K562 (cell line): ENCODE results near the gene AMBRA1. TPM values are rescaled to one million over a fixed set of nuclear protein-coding genes. Genes with fewer than 3 reads are reported as not detected.
A peak's percentile ranks its signal among the peaks of the same experiment; 100 is the strongest.

Experiments
- ATAC-seq: fragments of 200-7000 bp; cut with Tn5 transposase; 3 replicates; pipeline ENCODE4 v1.9.1; 2020; ENCODE audit warnings: moderate library complexity
- BruUV-seq: library from RNA; stranded (reverse); fragments of 400-500 nt; replicated peaks from 2 replicates; lab custom pipeline; 2021; lab: Mats Ljungman, UMichigan
- CTCF ChIA-PET: fragments of 300-600 bp; formaldehyde crosslinking; extraction: SDS; loops from one replicate; lab custom pipeline; 2021; ENCODE audit warnings: low intra/inter-chr PET ratio; lab: Yijun Ruan, JAX
- POLR2A ChIA-PET: fragments of 300-600, 350-650 bp; sonication (Branson Sonifier 250); formaldehyde crosslinking; extraction: SDS; loops from one replicate; lab custom pipeline; 2021; ENCODE audit warnings: antibody characterized with exemption, inconsistent platforms; lab: Yijun Ruan, JAX
- DNase-seq, 4 experiments: peaks; one replicate each; pipeline versions ENCODE4 v3.0.0 to v3.0.0-alpha.2; 2011 to 2018; ENCODE audit warnings: low spot score in 3 of 4, mixed read lengths in 3 of 4; ENCODE audit errors: extremely low read depth in 1 of 4
- FAIRE-seq: peaks from 2 replicates; lab custom pipeline; 2011; peaks lifted over from hg19 to GRCh38; lab: Jason Lieb, UNC
- H2AFZ ChIP-seq: 2 replicates; pipeline ENCODE4 v1.6.0; 2011; ENCODE audit warnings: low read depth, low read length, control low read depth, inconsistent platforms
- H3K27ac ChIP-seq: fragments of 200-600 bp; 3 replicates; pipeline ENCODE4 v1.8.0; 2011; ENCODE audit warnings: low read depth, mild to moderate bottlenecking, control low read depth, inconsistent platforms, low read length, moderate library complexity, mixed read lengths; ENCODE audit errors: extremely low read depth
- H3K27me3 ChIP-seq, 2 experiments: fragments of 300-600 bp in 1 of 2; 2 replicates in 1 of 2; 3 replicates in 1 of 2; pipeline versions ENCODE4 v1.6.0 to v1.8.0; 2011; ENCODE audit warnings: inconsistent platforms in 2 of 2, low read length in 2 of 2, mild to moderate bottlenecking in 1 of 2, mixed read lengths in 1 of 2, moderate library complexity in 1 of 2; ENCODE audit not compliant: control insufficient read depth in 2 of 2, insufficient read depth in 2 of 2
- H3K36me3 ChIP-seq: fragments of 300-600 bp; 3 replicates; pipeline ENCODE4 v1.8.0; 2011; ENCODE audit warnings: mild to moderate bottlenecking, low read length, inconsistent platforms; ENCODE audit not compliant: control insufficient read depth, insufficient read depth
- H3K4me1 ChIP-seq, 2 experiments: fragments of 200-600 bp in 1 of 2; replicated peaks in 1 of 2; 2 replicates in 1 of 2; 3 replicates in 1 of 2; pipeline versions ENCODE4 v1.5.1 to v1.8.0; 2011; ENCODE audit warnings: inconsistent platforms in 2 of 2, low read length in 2 of 2, mild to moderate bottlenecking in 1 of 2, mixed read lengths in 1 of 2, moderate library complexity in 1 of 2; ENCODE audit not compliant: control insufficient read depth in 2 of 2, insufficient read depth in 2 of 2
- H3K4me2 ChIP-seq: 2 replicates; pipeline ENCODE4 v1.6.1; 2011; ENCODE audit warnings: low read length, control low read depth, inconsistent platforms, mixed read lengths; ENCODE audit not compliant: insufficient read depth
- H3K4me3 ChIP-seq: fragments of 200-600 bp; sonication (generic), shearing (Covaris generic); 2 replicates; pipeline ENCODE4 v1.5.1; 2016; ENCODE audit warnings: control low read depth, inconsistent platforms
- H3K79me2 ChIP-seq: fragments of 200-600 bp; 3 replicates; pipeline ENCODE4 v1.8.0; 2011; ENCODE audit warnings: low read length, inconsistent platforms; ENCODE audit not compliant: control insufficient read depth, insufficient read depth
- H3K9ac ChIP-seq, 2 experiments: 2 replicates each; pipeline versions ENCODE4 v1.6.0 to v1.6.1; 2011; ENCODE audit warnings: low read depth in 2 of 2, low read length in 2 of 2, control low read depth in 1 of 2, inconsistent platforms in 1 of 2, mild to moderate bottlenecking in 1 of 2, mixed read lengths in 1 of 2; ENCODE audit not compliant: insufficient read depth in 1 of 2
- H3K9me1 ChIP-seq: one replicate; pipeline ENCODE4 v1.6.0; 2011; ENCODE audit warnings: inconsistent platforms, mild to moderate bottlenecking, low read length, moderate library complexity; ENCODE audit not compliant: control insufficient read depth, insufficient read depth
- H3K9me3 ChIP-seq: replicated peaks from 2 replicates; pipeline ENCODE4 v1.5.1; 2011; ENCODE audit warnings: low read depth, low read length, inconsistent platforms; ENCODE audit not compliant: control insufficient read depth, insufficient read depth
- H4K20me1 ChIP-seq: replicated peaks from 2 replicates; pipeline ENCODE4 v1.6.1; 2011; ENCODE audit warnings: low read length, inconsistent platforms, mixed read lengths; ENCODE audit not compliant: control insufficient read depth, insufficient read depth
- KAT2B ChIP-seq: IDR thresholded peaks from one replicate; pipeline ENCODE4 v1.6.1; 2012; ENCODE audit warnings: low read depth, mild to moderate bottlenecking, control low read depth, inconsistent platforms, low read length, moderate library complexity
- MCM2 ChIP-seq: fragments of 450-650 bp; IDR thresholded peaks from 2 replicates; pipeline ENCODE4 v1.6.1; 2017; ENCODE audit warnings: low read depth, mild to moderate bottlenecking
- RAD21 ChIP-seq, 2 experiments: fragments of 250-450 bp in 1 of 2; fragments of 450-650 bp in 1 of 2; sonication (Bioruptor Pico) in 1 of 2; formaldehyde crosslinking in 1 of 2; IDR thresholded peaks in 1 of 2; conservative IDR thresholded peaks in 1 of 2; 2 replicates each; pipeline versions ENCODE4 v1.4.0 to v1.8.0; 2020 to 2022; ENCODE audit warnings: mild to moderate bottlenecking in 2 of 2, moderate library complexity in 1 of 2
- TFAM ChIP-seq: fragments of 250-450 bp; sonication (Bioruptor Pico); conservative IDR thresholded peaks from 2 replicates; pipeline ENCODE4 v1.5.0; 2021; ENCODE audit warnings: mild to moderate bottlenecking, moderate library complexity
- ZNF766 ChIP-seq: fragments of 200-800 bp; sonication (Bioruptor generic); conservative IDR thresholded peaks from 2 replicates; pipeline ENCODE4 v1.6.1; 2016; ENCODE audit warnings: missing genetic modification characterization, missing compliant biosample characterization
- WGBS: fragments of 100-300 bp; shearing (Covaris generic); methylation state at CpG from one replicate; pipeline ENCODE4 v1.1.6; 2016; ENCODE audit warnings: low coverage, mixed read lengths; ENCODE audit not compliant: insufficient coverage; ENCODE audit errors: missing lambda C conversion rate; 5-methylcytosine and 5-hydroxymethylcytosine counted together
- in situ Hi-C: fragments of 300-500 bp; cut with MboI; formaldehyde crosslinking; loops from 4 replicates; pipeline ENCODE4 v1.15.0; 2018; ENCODE audit warnings: inconsistent platforms, mixed read lengths
- intact Hi-C: fragments of 100-400 bp; cut with micrococcal nuclease; formaldehyde crosslinking; loops from 2 replicates; pipeline ENCODE4 v1.14.2; 2022
- polyA plus RNA-seq, 8 experiments: library from polyadenylated mRNA; depleted of rRNA in 4 of 8; stranded (reverse) in 5 of 8; unstranded in 3 of 8; fragments of >200 nt; fragmentation: Nextera tagmentation in 2 of 8; fragmentation: Illumina TruSeq in 1 of 8; extraction: Ambion mirVana in 2 of 8; extraction: Trizol in 1 of 8; gene quantifications; 2 replicates each; pipeline versions ENCODE4 v1.2.1 to v1.2.3, GENCODE V29; 2011 to 2014; ENCODE audit warnings: inconsistent platforms in 1 of 8, missing spikeins in 1 of 8
- total RNA-seq, 7 experiments: library from RNA; depleted of rRNA in 6 of 7; stranded (reverse); fragments of >200 nt in 6 of 7; fragmentation: Illumina TruSeq in 2 of 7; extraction: Trizol in 2 of 7; gene quantifications; 2 replicates each; pipeline versions ENCODE4 v1.2.1 to v1.2.3, GENCODE V29; 2011 to 2021; ENCODE audit warnings: low replicate concordance in 1 of 7
- TF ChIP-seq, protein P1 (sequence below), 3 experiments: IDR thresholded peaks in 2 of 3; conservative IDR thresholded peaks in 1 of 3; 2 replicates each; pipeline ENCODE4 v1.5.1; 2011 to 2012; ENCODE audit warnings: low read length in 3 of 3, mild to moderate bottlenecking in 3 of 3, control low read depth in 2 of 3, improper control_type of control experiment in 1 of 3, inconsistent platforms in 1 of 3, low read depth in 1 of 3, mixed read lengths in 1 of 3, moderate library complexity in 1 of 3; ENCODE audit not compliant: insufficient read depth in 2 of 3
- TF ChIP-seq, protein P2 (sequence below): sonication (generic); formaldehyde crosslinking; IDR thresholded peaks from 2 replicates; pipeline ENCODE4 v1.9.0; 2022; ENCODE audit warnings: mild to moderate bottlenecking, missing genetic modification reagents
- TF ChIP-seq, protein P3 (sequence below): sonication (generic); formaldehyde crosslinking; IDR thresholded peaks from 2 replicates; pipeline ENCODE4 v1.8.0; 2022; ENCODE audit warnings: missing genetic modification reagents, mild to moderate bottlenecking, borderline replicate concordance
- TF ChIP-seq, protein P4 (sequence below): fragments of 450-650 bp; formaldehyde crosslinking; IDR thresholded peaks from 2 replicates; pipeline ENCODE4 v1.4.0; 2020; ENCODE audit warnings: mild to moderate bottlenecking, mixed read lengths

Gene AMBRA1
- total and polyA plus RNA-seq, 9 of the 15 experiments (the other 6 are each of a cell fraction or from before 2014, with no cell fraction given): 0.15 to 24.5 (median 13.0) TPM

DNA sequence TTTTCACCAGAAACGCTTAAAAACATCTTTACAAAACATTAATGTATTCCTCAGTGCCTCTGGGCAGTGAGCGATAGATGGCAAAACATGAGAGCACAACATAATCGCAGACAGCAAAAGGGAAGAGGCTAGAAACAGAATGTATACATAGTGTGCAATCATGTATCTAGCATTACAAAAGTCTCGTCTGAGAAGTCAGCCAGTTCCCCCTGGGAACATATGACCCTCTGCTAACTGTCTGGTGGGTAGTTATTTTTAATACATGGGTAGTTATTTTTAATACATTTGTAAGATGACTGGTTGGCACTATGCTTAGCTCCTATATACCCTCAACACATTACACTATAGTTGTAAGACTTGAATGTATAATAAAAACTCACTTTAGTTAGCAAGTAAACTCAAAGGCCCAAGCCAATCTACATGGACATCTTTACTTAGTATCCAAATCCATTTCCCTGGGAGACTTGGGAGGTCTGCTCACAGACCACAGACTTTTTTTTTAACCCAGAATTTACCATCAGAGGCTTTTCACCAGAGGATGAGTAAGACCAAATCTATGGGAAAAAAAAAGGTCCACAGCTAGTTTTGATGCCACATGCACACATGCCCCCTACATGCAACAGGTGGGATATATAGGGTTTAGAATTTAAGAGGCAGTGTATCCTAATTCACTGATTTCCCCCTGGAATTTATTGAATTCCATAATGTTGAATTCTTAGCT, 71.7 kb downstream of the AMBRA1 start:
- ChIA-PET CTCF (no interaction called here), POLR2A (interaction anchor here (0.7 to 1.0 kb wide), 3 partner anchors 14 to 279 kb away, joined by 3 to 4 read pairs (median 3); no protein-coding TSS in a partner anchor)
- intact Hi-C loops (no loop called here), in situ Hi-C loops (no loop called here)
- Histone ChIP-seq H3K4me2 (no peak overlapping the region), H3K4me3 (no peak overlapping the region), H3K27me3 (no peaks in the 10 kb centered on the region), H3K9ac (no peak overlapping the region), H3K4me1 (peaks cover 0 to 4% of the 10 kb centered on the region in 2 experiments; a peak in 1 of 5 replicates), H2AFZ (no peak overlapping the region), H3K9me1 (no peaks in the 10 kb centered on the region), H3K36me3 (peaks cover 2% of the 10 kb centered on the region; the same call in 2 of the 3 replicates), H3K9me3 (no peaks in the 10 kb centered on the region), H3K79me2 (peaks cover 53% of the 10 kb centered on the region), H4K20me1 (no peaks in the 10 kb centered on the region; the same call in 1 of the 2 replicates), H3K27ac (no peak overlapping the region)
- BruUV-seq: no TSS peak
- ATAC-seq (peak; percentile 66), FAIRE-seq (no peak), DNase-seq (no peak)
- WGBS: 71% methylated on average over 4 of the region's 4 CpGs
- TF ChIP-seq, protein P1, sequence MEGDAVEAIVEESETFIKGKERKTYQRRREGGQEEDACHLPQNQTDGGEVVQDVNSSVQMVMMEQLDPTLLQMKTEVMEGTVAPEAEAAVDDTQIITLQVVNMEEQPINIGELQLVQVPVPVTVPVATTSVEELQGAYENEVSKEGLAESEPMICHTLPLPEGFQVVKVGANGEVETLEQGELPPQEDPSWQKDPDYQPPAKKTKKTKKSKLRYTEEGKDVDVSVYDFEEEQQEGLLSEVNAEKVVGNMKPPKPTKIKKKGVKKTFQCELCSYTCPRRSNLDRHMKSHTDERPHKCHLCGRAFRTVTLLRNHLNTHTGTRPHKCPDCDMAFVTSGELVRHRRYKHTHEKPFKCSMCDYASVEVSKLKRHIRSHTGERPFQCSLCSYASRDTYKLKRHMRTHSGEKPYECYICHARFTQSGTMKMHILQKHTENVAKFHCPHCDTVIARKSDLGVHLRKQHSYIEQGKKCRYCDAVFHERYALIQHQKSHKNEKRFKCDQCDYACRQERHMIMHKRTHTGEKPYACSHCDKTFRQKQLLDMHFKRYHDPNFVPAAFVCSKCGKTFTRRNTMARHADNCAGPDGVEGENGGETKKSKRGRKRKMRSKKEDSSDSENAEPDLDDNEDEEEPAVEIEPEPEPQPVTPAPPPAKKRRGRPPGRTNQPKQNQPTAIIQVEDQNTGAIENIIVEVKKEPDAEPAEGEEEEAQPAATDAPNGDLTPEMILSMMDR (IDR thresholded peaks at IDR 0.05 in 2 of 3, conservative IDR thresholded peaks at IDR 0.05 in 1 of 3; ENCODE audit: insufficient read depth in 2 of 3, low read depth in 1 of 3, low read length in 3 of 3): peak; percentile 30 to 47 (median 32); a peak in 4 of 6 replicates
- no peak for TF ChIP-seq ZNF766 (CRISPR knock-in tag)
- TF ChIP-seq, protein P2, sequence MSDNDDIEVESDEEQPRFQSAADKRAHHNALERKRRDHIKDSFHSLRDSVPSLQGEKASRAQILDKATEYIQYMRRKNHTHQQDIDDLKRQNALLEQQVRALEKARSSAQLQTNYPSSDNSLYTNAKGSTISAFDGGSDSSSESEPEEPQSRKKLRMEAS (CRISPR knock-in tag): no peak
- no peak for TF ChIP-seq MCM2
- TF ChIP-seq, protein P3, sequence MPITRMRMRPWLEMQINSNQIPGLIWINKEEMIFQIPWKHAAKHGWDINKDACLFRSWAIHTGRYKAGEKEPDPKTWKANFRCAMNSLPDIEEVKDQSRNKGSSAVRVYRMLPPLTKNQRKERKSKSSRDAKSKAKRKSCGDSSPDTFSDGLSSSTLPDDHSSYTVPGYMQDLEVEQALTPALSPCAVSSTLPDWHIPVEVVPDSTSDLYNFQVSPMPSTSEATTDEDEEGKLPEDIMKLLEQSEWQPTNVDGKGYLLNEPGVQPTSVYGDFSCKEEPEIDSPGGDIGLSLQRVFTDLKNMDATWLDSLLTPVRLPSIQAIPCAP (CRISPR knock-in tag): no peak
- no peak for TF ChIP-seq TFAM (CRISPR knock-in tag)
- TF ChIP-seq RAD21 (CRISPR knock-in tag; conservative IDR thresholded peaks at IDR 0.05 in 1 of 2, IDR thresholded peaks at IDR 0.05 in 1 of 2): peak in 1 of 2 experiments; percentile 43; a peak in 2 of 4 replicates
- TF ChIP-seq, protein P4, sequence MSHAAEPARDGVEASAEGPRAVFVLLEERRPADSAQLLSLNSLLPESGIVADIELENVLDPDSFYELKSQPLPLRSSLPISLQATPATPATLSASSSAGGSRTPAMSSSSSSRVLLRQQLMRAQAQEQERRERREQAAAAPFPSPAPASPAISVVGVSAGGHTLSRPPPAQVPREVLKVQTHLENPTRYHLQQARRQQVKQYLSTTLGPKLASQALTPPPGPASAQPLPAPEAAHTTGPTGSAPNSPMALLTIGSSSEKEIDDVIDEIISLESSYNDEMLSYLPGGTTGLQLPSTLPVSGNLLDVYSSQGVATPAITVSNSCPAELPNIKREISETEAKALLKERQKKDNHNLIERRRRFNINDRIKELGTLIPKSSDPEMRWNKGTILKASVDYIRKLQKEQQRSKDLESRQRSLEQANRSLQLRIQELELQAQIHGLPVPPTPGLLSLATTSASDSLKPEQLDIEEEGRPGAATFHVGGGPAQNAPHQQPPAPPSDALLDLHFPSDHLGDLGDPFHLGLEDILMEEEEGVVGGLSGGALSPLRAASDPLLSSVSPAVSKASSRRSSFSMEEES (CRISPR knock-in tag): no peak
- TF ChIP-seq KAT2B: no peak
